SU-DHL-6 (cell line): ENCODE results near the gene FBN1.

ENCODE experiments used
- CTCF ChIP-seq: fragments of 200-600 bp; sonication (generic); IDR thresholded peaks from one replicate; pipeline ENCODE4 v1.5.1; 2017; ENCODE audit warnings: antibody characterized with exemption, mild to moderate bottlenecking, low read length, moderate library complexity; ENCODE audit not compliant: insufficient read depth, poor library complexity, severe bottlenecking
- EZH2phosphoT487 ChIP-seq: fragments of 200-600 bp; sonication (generic), shearing (Covaris generic); conservative IDR thresholded peaks from 2 replicates; pipeline ENCODE4 v1.6.1; 2018; ENCODE audit warnings: mild to moderate bottlenecking, antibody characterized with exemption, low read length, moderate library complexity, mixed read lengths

- TF ChIP-seq CTCF (no peak), EZH2phosphoT487 (no peak)
These were observed 64.8 kb downstream of the FBN1 start for GRCh38 chr15:48580736-48581135.
